AG04449 (cell line): ENCODE data around the gene FHAD1.
"Not testable (repeated sequence)": the region's sequence is repeated elsewhere in the genome, so short reads cannot be mapped to it uniquely, and the experiment has no call there.

Experiments
- CTCF ChIA-PET: fragments of 350-600 bp; formaldehyde crosslinking; extraction: SDS; loops from one replicate; lab custom pipeline; 2021; ENCODE audit warnings: antibody characterized with exemption; lab: Yijun Ruan, JAX
- POLR2A ChIA-PET: fragments of 400-600, 350-600 bp; formaldehyde crosslinking; extraction: SDS; loops from one replicate; lab custom pipeline; 2020; ENCODE audit warnings: antibody characterized with exemption, inconsistent platforms; lab: Yijun Ruan, JAX
- DNase-seq: peaks from one replicate; pipeline ENCODE4 v3.0.0-alpha.2; 2010; ENCODE audit warnings: low read depth, low spot score
- H3K4me3 ChIP-seq: 2 replicates; pipeline ENCODE4 v1.5.1; 2011; ENCODE audit warnings: low read depth, mild to moderate bottlenecking, control low read depth, low read length
- CTCF ChIP-seq: IDR thresholded peaks from one replicate; pipeline ENCODE4 v1.5.1; 2011; ENCODE audit warnings: mild to moderate bottlenecking, moderate library complexity, low read length, control low read depth, inconsistent platforms; ENCODE audit not compliant: insufficient read depth; ENCODE audit errors: missing control alignments

The FHAD1 gene

DNA sequence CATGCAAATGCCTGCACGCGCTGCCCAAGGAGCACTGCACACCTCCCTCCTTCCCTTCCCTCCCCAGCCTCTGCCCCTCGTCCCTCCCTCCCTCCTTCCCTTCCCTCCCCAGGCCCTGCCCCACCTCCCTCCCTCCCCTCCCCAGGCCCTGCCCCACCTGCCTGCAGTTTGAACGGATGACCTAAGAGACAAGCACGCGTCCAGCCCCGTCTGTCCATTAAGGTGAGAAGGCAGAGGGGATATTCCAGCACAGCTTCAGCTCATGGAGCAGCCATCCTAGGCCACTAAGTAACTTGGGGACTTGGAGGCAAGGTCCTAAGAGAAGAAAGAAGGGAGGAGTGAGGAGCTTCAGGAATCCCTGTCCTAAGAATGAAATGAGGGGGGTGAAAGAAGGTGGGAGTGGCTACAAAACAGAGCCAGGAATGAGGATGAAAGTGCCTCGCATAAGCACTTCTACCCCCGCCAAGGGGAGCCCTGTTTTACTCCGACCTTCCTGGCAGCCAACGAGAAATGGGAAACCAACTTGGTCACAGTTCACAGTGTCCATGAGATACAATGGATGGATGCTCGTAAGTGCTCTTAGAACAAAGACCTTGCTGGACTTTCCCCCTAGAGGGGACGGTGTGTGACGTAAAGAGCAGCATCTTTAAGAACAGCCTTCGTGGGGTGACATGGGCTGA, 141.3 kb downstream of the FHAD1 start:
- CTCF ChIA-PET: interaction anchor here (1.2 kb wide), 1 partner anchor 19 kb away, joined by 3 read pairs; no protein-coding TSS in a partner anchor
- no peak for TF ChIP-seq CTCF
- POLR2A ChIA-PET: no interaction called here
- no peak for DNase-seq
- no peak overlapping the region for H3K4me3 ChIP-seq

GRCh38 chr1:15389828-15390227, 142.8 kb downstream of the FHAD1 start:
- POLR2A ChIA-PET, DNase-seq, CTCF ChIA-PET, H3K4me3 ChIP-seq: not testable (repeated sequence)

GRCh38 chr1:15390667-15391066, 143.6 kb downstream of the FHAD1 start:
- no peak for TF ChIP-seq CTCF
- CTCF ChIA-PET: no interaction called here
- H3K4me3 ChIP-seq: no peak overlapping the region
- POLR2A ChIA-PET: no interaction called here
- no peak for DNase-seq

DNA sequence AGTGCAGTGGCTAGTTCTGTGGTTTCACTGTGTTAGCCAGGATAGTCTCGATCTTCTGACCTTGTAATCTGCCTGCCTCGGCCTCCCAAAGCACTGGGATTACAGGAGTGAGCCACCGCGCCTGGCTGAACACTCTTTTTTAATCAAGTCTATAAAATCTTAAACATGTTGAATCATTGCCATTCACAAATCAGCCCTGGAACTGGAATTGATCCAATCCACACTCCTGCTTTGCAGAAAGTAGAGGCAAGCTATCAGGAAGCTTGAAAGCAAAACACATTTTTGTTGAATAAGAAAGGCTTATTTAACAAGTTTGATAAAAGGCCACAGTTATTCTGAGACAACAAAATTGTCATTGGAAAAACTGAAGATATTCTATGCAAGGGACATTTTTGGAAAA, 144.3 kb downstream of the FHAD1 start:
- ChIA-PET POLR2A (no interaction called here), CTCF (interaction anchor here (1.6 kb wide), 1 partner anchor 68 kb away, joined by 6 read pairs; no protein-coding TSS in a partner anchor)
- no peak for TF ChIP-seq CTCF
- H3K4me3 ChIP-seq: no peak overlapping the region
- no peak for DNase-seq

- TF ChIP-seq CTCF: no peak
- ChIA-PET POLR2A (no interaction called here), CTCF (no interaction called here)
- no peak overlapping the region for H3K4me3 ChIP-seq
- no peak for DNase-seq
These were observed 146.6 kb downstream of the FHAD1 start for GRCh38 chr1:15393475-15394257.

DNA sequence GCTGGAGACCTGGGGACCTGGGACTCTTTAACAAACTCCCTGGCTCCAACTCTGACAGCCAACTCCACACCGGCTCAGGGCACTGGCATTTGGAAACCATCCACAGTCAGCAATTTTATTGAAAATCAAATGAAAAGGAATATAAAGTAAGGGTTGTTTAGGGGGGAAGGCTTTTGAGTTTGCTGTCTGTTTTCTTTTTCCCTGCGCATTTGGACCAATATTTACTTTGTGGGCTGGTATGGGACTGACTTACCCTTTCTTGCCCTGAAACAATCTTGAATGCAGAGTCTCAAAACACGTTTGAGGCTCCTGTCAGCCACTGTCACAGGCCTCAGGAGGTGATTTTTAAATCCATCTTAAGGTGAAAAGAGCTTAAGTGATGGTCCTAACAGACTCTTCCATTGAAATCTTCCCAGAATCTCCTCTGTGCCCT, 147.3 kb downstream of the FHAD1 start:
- no peak overlapping the region for H3K4me3 ChIP-seq
- CTCF ChIA-PET: interaction anchor here (0.6 to 1.0 kb wide), 2 partner anchors 71 to 202 kb away, joined by 3 read pairs; no protein-coding TSS in a partner anchor
- no peak for TF ChIP-seq CTCF
- no peak for DNase-seq
- POLR2A ChIA-PET: no interaction called here
